ENCODE measurements around the gene DMBX1. TPM values are rescaled to one million over a fixed set of nuclear protein-coding genes. Genes with fewer than 3 reads are reported as not detected.
A peak's percentile ranks its signal among the peaks of the same experiment; 100 is the strongest.

The DMBX1 gene
- total and polyA plus RNA-seq, 9 of the 15 experiments (the other 6 are each of a cell fraction or from before 2014, with no cell fraction given): 0.25 to 4.3 (median 1.0) TPM

DNA sequence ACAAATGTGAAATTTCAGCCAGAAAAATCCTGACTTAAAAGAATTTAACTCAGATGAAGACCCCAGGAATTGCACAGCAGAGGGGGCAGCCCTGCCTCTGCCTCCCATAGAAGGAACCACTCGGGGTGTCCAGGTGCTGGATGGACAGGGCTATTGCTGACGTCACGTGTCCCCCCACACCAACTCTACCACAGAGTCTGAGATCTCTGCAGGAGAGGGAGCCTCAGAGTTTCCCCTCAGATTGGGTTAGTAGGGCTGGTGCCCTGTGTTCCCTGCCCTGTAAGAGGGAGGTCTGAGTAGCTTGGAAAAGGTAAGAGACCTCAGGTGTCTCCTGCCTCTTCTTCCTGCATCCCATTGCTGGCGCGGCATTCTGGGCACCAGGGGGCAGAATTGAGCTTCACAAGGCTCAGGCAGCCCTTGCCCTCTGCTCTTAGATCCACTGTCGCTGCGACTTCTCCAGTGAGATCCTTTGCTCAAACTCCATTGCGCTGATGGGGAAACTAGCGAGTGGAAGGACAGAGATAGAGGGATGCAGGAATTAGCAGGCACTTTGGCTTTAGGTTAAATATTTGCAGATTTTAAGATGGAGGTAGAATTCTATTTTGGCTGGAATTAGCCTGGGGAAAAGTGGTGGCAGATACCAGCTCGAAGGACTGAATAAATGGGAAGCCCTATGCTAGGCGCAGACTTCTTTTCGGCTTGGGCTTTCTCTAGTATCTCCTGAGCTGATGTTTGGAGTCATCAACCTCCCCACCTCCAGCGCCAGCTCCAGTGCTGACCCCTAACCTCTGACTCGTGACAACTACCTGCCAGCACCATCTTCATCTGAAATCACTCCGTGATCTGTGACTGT is 42.8 kb upstream of the DMBX1 start (continued):
- no peak for TF ChIP-seq MED1 (CRISPR knock-in tag; IDR thresholded peaks at IDR 0.05; ENCODE audit: borderline replicate concordance)
- TF ChIP-seq PCBP1 (IDR thresholded peaks at IDR 0.05; ENCODE audit: low read depth, low read length, poor library complexity, severe bottlenecking): no peak
- TF ChIP-seq CHD2 (IDR thresholded peaks at IDR 0.05; ENCODE audit: low read depth, low read length): no peak
- no peak for TF ChIP-seq CHD4 (IDR thresholded peaks at IDR 0.05; ENCODE audit: insufficient read depth, insufficient replicate concordance, low read depth, low read length, poor library complexity, severe bottlenecking)
- TF ChIP-seq CTCF (IDR thresholded peaks at IDR 0.05 in 2 of 3, conservative IDR thresholded peaks at IDR 0.05 in 1 of 3; ENCODE audit: insufficient read depth in 2 of 3, low read depth in 1 of 3, low read length in 3 of 3): peak; percentile 96 to 99 (median 96)
- TF ChIP-seq GABPB1 (CRISPR knock-in tag; IDR thresholded peaks at IDR 0.05): no peak
- no peak for TF ChIP-seq STAT5A (IDR thresholded peaks at IDR 0.05; ENCODE audit: borderline replicate concordance, low read length)
- TF ChIP-seq ILK (tag; IDR thresholded peaks at IDR 0.05; ENCODE audit: borderline replicate concordance, low read depth): no peak
- TF ChIP-seq BHLHE40 (IDR thresholded peaks at IDR 0.05; ENCODE audit: low read length): no peak; the same call in 1 of the 2 replicates
- TF ChIP-seq NEUROD1 (IDR thresholded peaks at IDR 0.05; ENCODE audit: borderline replicate concordance, low read depth, low read length, partially characterized antibody): no peak
- TF ChIP-seq ZBTB1 (CRISPR knock-in tag; IDR thresholded peaks at IDR 0.05; ENCODE audit: borderline replicate concordance, low read depth): no peak
- TF ChIP-seq ZNF212 (CRISPR knock-in tag; IDR thresholded peaks at IDR 0.05): no peak
- no peak for TF ChIP-seq NCOA1 (IDR thresholded peaks at IDR 0.05; ENCODE audit: low read depth)
- no peak for TF ChIP-seq MAFF (IDR thresholded peaks at IDR 0.05; ENCODE audit: low read length)
- TF ChIP-seq KLF13 (tag; IDR thresholded peaks at IDR 0.05; ENCODE audit: borderline replicate concordance, low read depth): no peak
- no peak for TF ChIP-seq ZNF165 (CRISPR knock-in tag; IDR thresholded peaks at IDR 0.05; ENCODE audit: borderline replicate concordance)
- TF ChIP-seq, protein P1, sequence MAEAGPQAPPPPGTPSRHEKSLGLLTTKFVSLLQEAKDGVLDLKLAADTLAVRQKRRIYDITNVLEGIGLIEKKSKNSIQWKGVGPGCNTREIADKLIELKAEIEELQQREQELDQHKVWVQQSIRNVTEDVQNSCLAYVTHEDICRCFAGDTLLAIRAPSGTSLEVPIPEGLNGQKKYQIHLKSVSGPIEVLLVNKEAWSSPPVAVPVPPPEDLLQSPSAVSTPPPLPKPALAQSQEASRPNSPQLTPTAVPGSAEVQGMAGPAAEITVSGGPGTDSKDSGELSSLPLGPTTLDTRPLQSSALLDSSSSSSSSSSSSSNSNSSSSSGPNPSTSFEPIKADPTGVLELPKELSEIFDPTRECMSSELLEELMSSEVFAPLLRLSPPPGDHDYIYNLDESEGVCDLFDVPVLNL (CRISPR knock-in tag; IDR thresholded peaks at IDR 0.05; ENCODE audit: low read depth): no peak
- no peak for TF ChIP-seq CXXC5 (CRISPR knock-in tag; IDR thresholded peaks at IDR 0.05)
- TF ChIP-seq NELFE (IDR thresholded peaks at IDR 0.05; ENCODE audit: insufficient read depth, insufficient read length): no peak
- no peak for TF ChIP-seq NR4A1 (CRISPR knock-in tag; IDR thresholded peaks at IDR 0.05)
- TF ChIP-seq NR4A1 (tag; IDR thresholded peaks at IDR 0.05): no peak
- TF ChIP-seq ZNF12 (CRISPR knock-in tag; IDR thresholded peaks at IDR 0.05): no peak
- TF ChIP-seq ZNF668 (CRISPR knock-in tag; IDR thresholded peaks at IDR 0.05): no peak
- TF ChIP-seq POU5F1 (IDR thresholded peaks at IDR 0.05; ENCODE audit: borderline replicate concordance, low read depth, low read length, partially characterized antibody): no peak
- no peak for TF ChIP-seq BMI1 (IDR thresholded peaks at IDR 0.05; ENCODE audit: low read length)
- TF ChIP-seq ZNF445 (CRISPR knock-in tag; IDR thresholded peaks at IDR 0.05; ENCODE audit: low read depth): no peak
- TF ChIP-seq LCOR (CRISPR knock-in tag; IDR thresholded peaks at IDR 0.05): no peak
